GM12878 (cell line): Measurements from ENCODE around the gene EFNA2. TPM values are rescaled to one million over a fixed set of nuclear protein-coding genes. Genes with fewer than 3 reads are reported as not detected.

Experiments used
- ATAC-seq: fragments of 200-7000 bp; cut with Tn5 transposase; 3 replicates; pipeline ENCODE4 v1.9.1; 2020; ENCODE audit warnings: mild to moderate bottlenecking, moderate library complexity
- BruUV-seq: library from RNA; stranded (reverse); fragments of 400-500 nt; replicated peaks from 2 replicates; lab custom pipeline; 2021; lab: Mats Ljungman, UMichigan
- CTCF ChIA-PET: fragments of 300-600 bp; sonication (Branson Sonifier 250); formaldehyde crosslinking; extraction: SDS; loops from one replicate; lab custom pipeline; 2021; ENCODE audit warnings: inconsistent platforms; lab: Yijun Ruan, JAX
- POLR2A ChIA-PET: fragments of 350-600 bp; formaldehyde crosslinking; extraction: SDS; loops from one replicate; lab custom pipeline; 2021; ENCODE audit warnings: inconsistent platforms; lab: Charles Lee
- RAD21 ChIA-PET: fragments of 300-600 bp; sonication (Branson Sonifier 250); formaldehyde crosslinking; loops from one replicate; lab custom pipeline; 2023; ENCODE audit warnings: antibody characterized with exemption; ENCODE audit not compliant: unreplicated experiment; lab: Charles Lee
- SMC1A ChIA-PET: fragments of 300-600 bp; sonication (Branson Sonifier 250); formaldehyde crosslinking; loops from one replicate; lab custom pipeline; 2023; ENCODE audit not compliant: unreplicated experiment, uncharacterized antibody; lab: Charles Lee
- DNase-seq: peaks from one replicate; pipeline ENCODE4 v3.0.0-alpha.2; 2011; ENCODE audit warnings: low read depth, low spot score
- FAIRE-seq: peaks from 3 replicates; lab custom pipeline; 2011; peaks lifted over from hg19 to GRCh38; lab: Jason Lieb, UNC
- H2AFZ ChIP-seq: 2 replicates; pipeline ENCODE4 v1.6.0; 2011; ENCODE audit warnings: low read depth, low read length, control low read depth; ENCODE audit not compliant: control insufficient read depth
- H3K27ac ChIP-seq: 2 replicates; pipeline ENCODE4 v1.5.1; 2011; ENCODE audit warnings: control low read depth; ENCODE audit not compliant: control insufficient read depth, insufficient read depth
- H3K27me3 ChIP-seq, 2 experiments: replicated peaks in 1 of 2; 2 replicates each; pipeline versions ENCODE4 v1.6.0 to v1.6.1; 2011; ENCODE audit warnings: low read length in 1 of 2; ENCODE audit not compliant: control insufficient read depth in 2 of 2, insufficient read depth in 2 of 2
- H3K36me3 ChIP-seq, 2 experiments: 2 replicates each; pipeline ENCODE4 v1.5.1; 2011; ENCODE audit warnings: low read length in 1 of 2; ENCODE audit not compliant: control insufficient read depth in 2 of 2, insufficient read depth in 2 of 2
- H3K4me1 ChIP-seq: 2 replicates; pipeline ENCODE4 v1.6.1; 2011; ENCODE audit warnings: mild to moderate bottlenecking, low read length, moderate library complexity, mixed read lengths; ENCODE audit not compliant: control insufficient read depth, insufficient read depth
- H3K4me2 ChIP-seq: 2 replicates; pipeline ENCODE4 v1.6.0; 2011; ENCODE audit warnings: control low read depth; ENCODE audit not compliant: control insufficient read depth, insufficient read depth
- H3K4me3 ChIP-seq: fragments of 200-600 bp; sonication (generic); 2 replicates; pipeline ENCODE4 v1.5.1; 2016
- H3K79me2 ChIP-seq: 2 replicates; pipeline ENCODE4 v1.6.0; 2011; ENCODE audit warnings: low read length; ENCODE audit not compliant: control insufficient read depth, insufficient read depth
- H3K9ac ChIP-seq: 2 replicates; pipeline ENCODE4 v1.8.0; 2011; ENCODE audit warnings: low read length, control low read depth, mixed read lengths; ENCODE audit not compliant: control insufficient read depth, insufficient read depth
- H3K9me3 ChIP-seq: replicated peaks from 3 replicates; pipeline ENCODE4 v1.5.1; 2011; ENCODE audit warnings: mild to moderate bottlenecking, low read length; ENCODE audit not compliant: control insufficient read depth, insufficient read depth
- H4K20me1 ChIP-seq: 2 replicates; pipeline ENCODE4 v1.6.0; 2011; ENCODE audit not compliant: control insufficient read depth, insufficient read depth
- BHLHE40 ChIP-seq, 2 experiments: fragments of 450-650 bp in 1 of 2; IDR thresholded peaks; 2 replicates each; pipeline ENCODE4 v1.6.1; 2011 to 2017; ENCODE audit warnings: low read depth in 2 of 2, borderline replicate concordance in 1 of 2, improper control_type of control experiment in 1 of 2, low read length in 1 of 2, mild to moderate bottlenecking in 1 of 2
- CREM ChIP-seq: IDR thresholded peaks from 2 replicates; pipeline ENCODE4 v1.6.1; 2014; ENCODE audit warnings: antibody characterized with exemption, low read depth
- KLF5 ChIP-seq: fragments of 450-650 bp; IDR thresholded peaks from 2 replicates; pipeline ENCODE4 v1.6.1; 2014; ENCODE audit warnings: mild to moderate bottlenecking; ENCODE audit not compliant: partially characterized antibody
- LARP7 ChIP-seq: fragments of 450-650 bp; IDR thresholded peaks from 2 replicates; pipeline ENCODE4 v1.6.1; 2017; ENCODE audit warnings: mild to moderate bottlenecking
- PAX5 ChIP-seq: IDR thresholded peaks from 2 replicates; pipeline ENCODE4 v1.6.1; 2011; ENCODE audit warnings: low read depth, low read length, borderline replicate concordance
- POLR2AphosphoS2 ChIP-seq: IDR thresholded peaks from 2 replicates; pipeline ENCODE4 v1.6.1; 2011; ENCODE audit warnings: low read depth, mild to moderate bottlenecking, low read length, improper control_type of control experiment, moderate library complexity
- SMAD5 ChIP-seq: IDR thresholded peaks from 2 replicates; pipeline ENCODE4 v1.6.1; 2016; ENCODE audit warnings: antibody characterized with exemption, low read depth
- TCF12 ChIP-seq: IDR thresholded peaks from 2 replicates; pipeline ENCODE4 v1.6.1; 2011; ENCODE audit warnings: low read depth, mild to moderate bottlenecking, low read length
- WGBS: methylation state at CpG from one replicate; pipeline ENCODE4 v1.1.6; 2016; ENCODE audit warnings: low lambda C conversion rate; ENCODE audit not compliant: insufficient replicate concordance, insufficient coverage; ENCODE audit errors: missing lambda C conversion rate; 5-methylcytosine and 5-hydroxymethylcytosine counted together
- in situ Hi-C: fragments of 300-500 bp; cut with MboI; formaldehyde crosslinking; loops from 9 replicates; pipeline ENCODE4 v1.14.3; 2018; ENCODE audit warnings: mixed read lengths
- intact Hi-C: fragments of 100-400 bp; cut with micrococcal nuclease; formaldehyde crosslinking; loops from one replicate; pipeline ENCODE4 v1.14.2; 2022; ENCODE audit not compliant: unreplicated experiment
- polyA plus RNA-seq, 11 experiments: library from polyadenylated mRNA; depleted of rRNA in 4 of 11; unstranded in 6 of 11; stranded (reverse) in 5 of 11; fragments of >200 nt; fragmentation: Nextera tagmentation in 4 of 11; fragmentation: Illumina TruSeq in 1 of 11; extraction: Ambion mirVana in 4 of 11; extraction: Trizol in 1 of 11; gene quantifications; 1 replicate in 1 of 11; 2 replicates in 10 of 11; pipeline versions ENCODE4 v1.2.1 to v1.2.3, GENCODE V29; 2011 to 2016; ENCODE audit warnings: inconsistent platforms in 2 of 11, missing spikeins in 2 of 11, low read depth in 1 of 11
- total RNA-seq, 4 experiments: library from RNA; depleted of rRNA in 3 of 4; stranded (reverse); fragments of >200 nt in 3 of 4; fragmentation: Illumina TruSeq in 1 of 4; extraction: Trizol in 1 of 4; gene quantifications; 2 replicates each; pipeline versions ENCODE4 v1.2.1 to v1.2.3, GENCODE V29; 2013 to 2021
- TF ChIP-seq, protein P1 (sequence below): fragments of 450-650 bp; IDR thresholded peaks from 2 replicates; pipeline ENCODE4 v1.6.1; 2016; ENCODE audit warnings: mild to moderate bottlenecking, moderate library complexity, borderline replicate concordance
- TF ChIP-seq, protein P2 (sequence below): fragments of 450-650 bp; formaldehyde crosslinking; IDR thresholded peaks from 2 replicates; pipeline ENCODE4 v1.4.0; 2020; ENCODE audit warnings: mild to moderate bottlenecking, moderate library complexity
- TF ChIP-seq, protein P3 (sequence below): IDR thresholded peaks from 2 replicates; pipeline ENCODE4 v1.6.1; 2011; ENCODE audit warnings: low read depth, mild to moderate bottlenecking, low read length, moderate library complexity, borderline replicate concordance; ENCODE audit errors: extremely low read depth
- TF ChIP-seq, protein P4 (sequence below): IDR thresholded peaks from 2 replicates; pipeline ENCODE4 v1.6.1; 2011; ENCODE audit warnings: mild to moderate bottlenecking, low read depth, low read length, moderate library complexity; ENCODE audit not compliant: insufficient replicate concordance

Gene EFNA2
- total and polyA plus RNA-seq, 10 of the 15 experiments (the other 5 are each of a cell fraction or from before 2014, with no cell fraction given): not detected

DNA sequence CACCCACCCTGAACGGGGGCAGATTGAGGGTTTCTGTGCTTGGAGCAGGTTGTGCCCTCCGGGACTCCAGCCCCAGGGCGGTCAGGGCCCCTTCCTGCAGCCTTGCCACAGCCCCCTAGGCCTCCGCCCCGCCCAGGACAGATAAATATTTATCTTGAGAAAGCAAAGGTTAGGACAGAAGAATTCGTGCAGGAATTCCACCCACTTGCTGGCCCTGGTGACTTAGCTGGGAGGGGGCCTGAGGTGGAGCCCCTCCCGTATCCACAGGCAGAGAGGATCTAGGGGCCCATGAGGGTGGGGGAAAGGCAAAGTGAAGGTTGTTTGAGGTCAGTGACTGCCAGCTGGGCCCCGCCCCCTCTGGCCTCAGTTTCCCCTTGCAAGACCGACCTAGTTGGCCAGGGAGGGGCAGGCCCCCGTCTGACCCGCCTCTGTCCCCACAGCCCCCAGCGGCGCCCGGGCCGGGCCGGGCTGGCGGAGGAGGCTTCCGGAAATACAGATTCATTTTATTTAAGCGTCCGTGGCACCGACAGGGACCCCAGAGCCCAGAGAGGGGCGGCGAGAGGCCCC, 32.1 kb upstream of the EFNA2 start:
- Histone ChIP-seq H3K9me3 (no peaks in the 10 kb centered on the region), H3K4me2 (peak overlapping the region; percentile 53), H3K9ac (peak overlapping the region; percentile 86), H3K36me3 (peaks cover 14 to 29% of the 10 kb centered on the region in 2 experiments; a peak in 3 of 4 replicates), H4K20me1 (no peaks in the 10 kb centered on the region), H3K4me3 (peak overlapping the region; percentile 91), H3K27ac (peak overlapping the region; percentile 72)
- no peak for DNase-seq
- CTCF ChIA-PET: interaction anchor here (1.0 to 2.3 kb wide), 6 partner anchors 9 to 26 kb away, joined by 3 to 26 read pairs (median 8); partner anchors contain the start of gene CIRBP
- RAD21 ChIA-PET: interaction anchor here (1.0 to 2.9 kb wide), 5 partner anchors 9 to 129 kb away, joined by 3 to 47 read pairs (median 7); partner anchors contain the start of gene CIRBP
- POLR2A ChIA-PET: interaction anchor here (0.7 to 2.9 kb wide), 7 partner anchors 9 to 186 kb away, joined by 3 to 29 read pairs (median 14); partner anchors contain the start of genes ARHGAP45 and CIRBP
- SMC1A ChIA-PET: interaction anchor here (1.2 to 1.9 kb wide), 3 partner anchors 8 to 13 kb away, joined by 4 to 14 read pairs (median 6); no protein-coding TSS in a partner anchor
- ATAC-seq: no peak
- no TSS peak for BruUV-seq
- FAIRE-seq: no peak
- TF ChIP-seq KLF5 (no peak), TCF12 (no peak), LARP7 (0 out of 2 replicates have a peak, but pooled peaks have one; percentile 32), SMAD5 (no peak), POLR2AphosphoS2 (peak; percentile 20; the same call in 1 of the 2 replicates), BHLHE40 (IDR thresholded peaks at IDR 0.05; ENCODE audit: borderline replicate concordance in 1 of 2, low read depth in 2 of 2, low read length in 1 of 2) (no peak), CREM (no peak), PAX5 (no peak)
- TF ChIP-seq, protein P1, sequence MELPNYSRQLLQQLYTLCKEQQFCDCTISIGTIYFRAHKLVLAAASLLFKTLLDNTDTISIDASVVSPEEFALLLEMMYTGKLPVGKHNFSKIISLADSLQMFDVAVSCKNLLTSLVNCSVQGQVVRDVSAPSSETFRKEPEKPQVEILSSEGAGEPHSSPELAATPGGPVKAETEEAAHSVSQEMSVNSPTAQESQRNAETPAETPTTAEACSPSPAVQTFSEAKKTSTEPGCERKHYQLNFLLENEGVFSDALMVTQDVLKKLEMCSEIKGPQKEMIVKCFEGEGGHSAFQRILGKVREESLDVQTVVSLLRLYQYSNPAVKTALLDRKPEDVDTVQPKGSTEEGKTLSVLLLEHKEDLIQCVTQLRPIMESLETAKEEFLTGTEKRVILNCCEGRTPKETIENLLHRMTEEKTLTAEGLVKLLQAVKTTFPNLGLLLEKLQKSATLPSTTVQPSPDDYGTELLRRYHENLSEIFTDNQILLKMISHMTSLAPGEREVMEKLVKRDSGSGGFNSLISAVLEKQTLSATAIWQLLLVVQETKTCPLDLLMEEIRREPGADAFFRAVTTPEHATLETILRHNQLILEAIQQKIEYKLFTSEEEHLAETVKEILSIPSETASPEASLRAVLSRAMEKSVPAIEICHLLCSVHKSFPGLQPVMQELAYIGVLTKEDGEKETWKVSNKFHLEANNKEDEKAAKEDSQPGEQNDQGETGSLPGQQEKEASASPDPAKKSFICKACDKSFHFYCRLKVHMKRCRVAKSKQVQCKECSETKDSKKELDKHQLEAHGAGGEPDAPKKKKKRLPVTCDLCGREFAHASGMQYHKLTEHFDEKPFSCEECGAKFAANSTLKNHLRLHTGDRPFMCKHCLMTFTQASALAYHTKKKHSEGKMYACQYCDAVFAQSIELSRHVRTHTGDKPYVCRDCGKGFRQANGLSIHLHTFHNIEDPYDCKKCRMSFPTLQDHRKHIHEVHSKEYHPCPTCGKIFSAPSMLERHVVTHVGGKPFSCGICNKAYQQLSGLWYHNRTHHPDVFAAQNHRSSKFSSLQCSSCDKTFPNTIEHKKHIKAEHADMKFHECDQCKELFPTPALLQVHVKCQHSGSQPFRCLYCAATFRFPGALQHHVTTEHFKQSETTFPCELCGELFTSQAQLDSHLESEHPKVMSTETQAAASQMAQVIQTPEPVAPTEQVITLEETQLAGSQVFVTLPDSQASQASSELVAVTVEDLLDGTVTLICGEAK: no peak
- TF ChIP-seq, protein P2, sequence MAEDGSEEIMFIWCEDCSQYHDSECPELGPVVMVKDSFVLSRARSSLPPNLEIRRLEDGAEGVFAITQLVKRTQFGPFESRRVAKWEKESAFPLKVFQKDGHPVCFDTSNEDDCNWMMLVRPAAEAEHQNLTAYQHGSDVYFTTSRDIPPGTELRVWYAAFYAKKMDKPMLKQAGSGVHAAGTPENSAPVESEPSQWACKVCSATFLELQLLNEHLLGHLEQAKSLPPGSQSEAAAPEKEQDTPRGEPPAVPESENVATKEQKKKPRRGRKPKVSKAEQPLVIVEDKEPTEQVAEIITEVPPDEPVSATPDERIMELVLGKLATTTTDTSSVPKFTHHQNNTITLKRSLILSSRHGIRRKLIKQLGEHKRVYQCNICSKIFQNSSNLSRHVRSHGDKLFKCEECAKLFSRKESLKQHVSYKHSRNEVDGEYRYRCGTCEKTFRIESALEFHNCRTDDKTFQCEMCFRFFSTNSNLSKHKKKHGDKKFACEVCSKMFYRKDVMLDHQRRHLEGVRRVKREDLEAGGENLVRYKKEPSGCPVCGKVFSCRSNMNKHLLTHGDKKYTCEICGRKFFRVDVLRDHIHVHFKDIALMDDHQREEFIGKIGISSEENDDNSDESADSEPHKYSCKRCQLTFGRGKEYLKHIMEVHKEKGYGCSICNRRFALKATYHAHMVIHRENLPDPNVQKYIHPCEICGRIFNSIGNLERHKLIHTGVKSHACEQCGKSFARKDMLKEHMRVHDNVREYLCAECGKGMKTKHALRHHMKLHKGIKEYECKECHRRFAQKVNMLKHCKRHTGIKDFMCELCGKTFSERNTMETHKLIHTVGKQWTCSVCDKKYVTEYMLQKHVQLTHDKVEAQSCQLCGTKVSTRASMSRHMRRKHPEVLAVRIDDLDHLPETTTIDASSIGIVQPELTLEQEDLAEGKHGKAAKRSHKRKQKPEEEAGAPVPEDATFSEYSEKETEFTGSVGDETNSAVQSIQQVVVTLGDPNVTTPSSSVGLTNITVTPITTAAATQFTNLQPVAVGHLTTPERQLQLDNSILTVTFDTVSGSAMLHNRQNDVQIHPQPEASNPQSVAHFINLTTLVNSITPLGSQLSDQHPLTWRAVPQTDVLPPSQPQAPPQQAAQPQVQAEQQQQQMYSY (CRISPR knock-in tag): no peak
- TF ChIP-seq, protein P3, sequence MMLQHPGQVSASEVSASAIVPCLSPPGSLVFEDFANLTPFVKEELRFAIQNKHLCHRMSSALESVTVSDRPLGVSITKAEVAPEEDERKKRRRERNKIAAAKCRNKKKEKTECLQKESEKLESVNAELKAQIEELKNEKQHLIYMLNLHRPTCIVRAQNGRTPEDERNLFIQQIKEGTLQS: no peak
- TF ChIP-seq, protein P4, sequence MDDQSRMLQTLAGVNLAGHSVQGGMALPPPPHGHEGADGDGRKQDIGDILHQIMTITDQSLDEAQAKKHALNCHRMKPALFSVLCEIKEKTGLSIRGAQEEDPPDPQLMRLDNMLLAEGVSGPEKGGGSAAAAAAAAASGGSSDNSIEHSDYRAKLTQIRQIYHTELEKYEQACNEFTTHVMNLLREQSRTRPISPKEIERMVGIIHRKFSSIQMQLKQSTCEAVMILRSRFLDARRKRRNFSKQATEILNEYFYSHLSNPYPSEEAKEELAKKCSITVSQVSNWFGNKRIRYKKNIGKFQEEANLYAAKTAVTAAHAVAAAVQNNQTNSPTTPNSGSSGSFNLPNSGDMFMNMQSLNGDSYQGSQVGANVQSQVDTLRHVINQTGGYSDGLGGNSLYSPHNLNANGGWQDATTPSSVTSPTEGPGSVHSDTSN: no peak
- TF ChIP-seq, all 136 proteins: peak for 2
- Histone ChIP-seq H2AFZ (no peak overlapping the region), H3K4me1 (peaks cover 16% of the 10 kb centered on the region), H3K27me3 (no peaks in the 10 kb centered on the region), H3K79me2 (peaks cover 61% of the 10 kb centered on the region)
- in situ Hi-C loops (no loop called here), intact Hi-C loops (no loop called here)
- 62% methylated on average over 22 of the region's 23 CpGs for WGBS
